ENCODE measurements around the gene TRPC4.

Gene TRPC4

DNA sequence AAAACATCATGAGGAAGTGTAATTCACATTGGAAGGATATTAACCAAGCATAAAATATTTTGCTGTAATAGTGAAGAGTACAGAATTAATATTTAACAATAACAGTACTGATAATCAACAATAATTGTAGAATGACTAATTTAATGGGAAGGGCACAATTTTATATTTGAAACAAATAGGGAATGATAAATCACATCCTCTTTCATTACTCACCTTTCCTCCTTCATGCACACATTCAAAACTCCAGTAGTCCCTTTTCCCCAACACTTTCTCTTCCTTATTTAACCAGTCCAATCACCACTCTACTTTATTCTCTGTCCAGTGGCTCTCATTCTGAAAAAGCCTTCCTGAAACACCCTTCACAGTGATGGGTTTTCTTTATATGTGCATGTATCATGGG, 160.3 kb downstream of the TRPC4 start:
- no peak for DNase-seq

DNA sequence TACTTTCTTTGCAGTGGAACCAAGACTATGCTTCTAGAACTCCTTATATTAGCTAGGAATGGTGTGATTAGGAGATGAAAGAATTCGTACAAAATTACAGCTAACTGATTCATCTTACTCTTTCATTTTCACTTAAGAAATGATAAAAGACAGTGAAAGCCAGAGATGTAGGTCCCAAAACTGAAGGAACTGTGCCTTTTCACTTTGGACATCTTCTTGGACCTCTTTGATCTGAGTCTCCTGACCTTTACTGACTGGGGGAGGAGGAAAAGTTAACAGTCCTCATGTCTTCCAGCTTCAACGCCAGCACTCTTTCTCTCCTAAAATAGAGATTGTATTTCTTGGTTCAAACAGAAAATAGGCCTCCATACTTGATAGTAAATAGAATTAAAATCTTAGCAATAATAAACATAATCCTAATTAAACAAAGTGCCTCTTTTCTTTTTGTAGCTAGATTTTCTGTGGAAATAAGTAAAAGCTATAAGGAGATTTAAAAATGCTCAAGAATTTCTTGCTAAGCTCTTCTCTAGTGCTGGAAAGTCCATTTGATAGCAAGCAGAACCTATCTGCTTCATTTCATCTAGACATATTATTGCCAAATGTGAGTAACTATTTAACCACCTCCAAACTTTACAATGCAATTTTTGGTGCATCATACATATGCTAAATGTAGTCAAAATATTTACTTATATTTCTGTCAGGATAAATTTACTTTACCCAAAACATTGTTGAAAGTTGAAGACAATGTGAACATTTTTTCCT, 161.7 kb downstream of the TRPC4 start:
- DNase-seq, result no peak

GRCh38 chr13:37706041-37706440, 163.5 kb downstream of the TRPC4 start:
- DNase-seq, result no peak

GRCh38 chr13:37701972-37702371, 167.6 kb downstream of the TRPC4 start:
- no peak for DNase-seq

- no peak for DNase-seq
These were observed 168.3 kb downstream of the TRPC4 start for GRCh38 chr13:37701306-37701705.

- DNase-seq, result no peak
These were observed 168.7 kb downstream of the TRPC4 start for GRCh38 chr13:37700887-37701286.

- no peak for DNase-seq
These were observed 174.4 kb downstream of the TRPC4 start for GRCh38 chr13:37695200-37695599.

GRCh38 chr13:37690361-37690760, 179.2 kb downstream of the TRPC4 start:
- no peak for DNase-seq

DNA sequence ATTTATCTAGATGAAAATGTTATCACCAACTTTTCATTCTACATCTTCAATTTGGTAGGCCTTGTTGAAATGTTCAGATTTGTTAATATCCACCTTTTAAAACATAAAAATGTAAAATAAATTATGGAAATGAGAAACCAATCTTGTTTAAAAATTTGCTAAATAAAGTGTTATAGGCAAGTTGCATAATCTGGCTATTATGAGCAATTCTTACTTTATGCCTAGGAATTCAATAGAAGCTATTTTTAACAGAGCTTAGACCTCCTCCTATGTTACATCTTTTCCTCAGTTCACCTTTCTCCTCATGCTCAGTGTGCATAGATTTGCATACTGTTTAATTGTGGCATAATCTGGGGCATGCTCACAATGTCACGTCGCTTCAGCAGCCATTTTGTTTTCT, 183.1 kb downstream of the TRPC4 start:
- no peak for DNase-seq

DNA sequence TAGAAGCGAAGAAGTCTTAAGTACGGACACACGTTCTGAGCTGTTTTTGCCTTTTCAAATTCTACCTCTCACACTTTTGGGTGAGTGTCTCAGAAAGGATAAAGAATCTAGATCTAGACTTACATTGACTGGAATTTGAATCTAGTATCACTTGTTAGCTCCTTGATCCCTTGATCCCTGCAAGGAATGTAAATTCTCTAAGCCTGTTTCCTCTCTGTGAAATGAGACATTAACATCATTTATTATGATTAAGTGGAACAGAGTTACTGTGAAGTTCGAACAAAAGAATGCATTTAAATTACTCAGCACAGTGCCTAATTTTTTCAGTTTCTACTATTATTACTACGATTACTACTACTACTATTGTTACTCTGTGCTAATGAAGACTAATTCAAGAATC, 184.4 kb downstream of the TRPC4 start:
- no peak for DNase-seq

GRCh38 chr13:37682496-37682895, 187.1 kb downstream of the TRPC4 start:
- DNase-seq, result no peak

DNA sequence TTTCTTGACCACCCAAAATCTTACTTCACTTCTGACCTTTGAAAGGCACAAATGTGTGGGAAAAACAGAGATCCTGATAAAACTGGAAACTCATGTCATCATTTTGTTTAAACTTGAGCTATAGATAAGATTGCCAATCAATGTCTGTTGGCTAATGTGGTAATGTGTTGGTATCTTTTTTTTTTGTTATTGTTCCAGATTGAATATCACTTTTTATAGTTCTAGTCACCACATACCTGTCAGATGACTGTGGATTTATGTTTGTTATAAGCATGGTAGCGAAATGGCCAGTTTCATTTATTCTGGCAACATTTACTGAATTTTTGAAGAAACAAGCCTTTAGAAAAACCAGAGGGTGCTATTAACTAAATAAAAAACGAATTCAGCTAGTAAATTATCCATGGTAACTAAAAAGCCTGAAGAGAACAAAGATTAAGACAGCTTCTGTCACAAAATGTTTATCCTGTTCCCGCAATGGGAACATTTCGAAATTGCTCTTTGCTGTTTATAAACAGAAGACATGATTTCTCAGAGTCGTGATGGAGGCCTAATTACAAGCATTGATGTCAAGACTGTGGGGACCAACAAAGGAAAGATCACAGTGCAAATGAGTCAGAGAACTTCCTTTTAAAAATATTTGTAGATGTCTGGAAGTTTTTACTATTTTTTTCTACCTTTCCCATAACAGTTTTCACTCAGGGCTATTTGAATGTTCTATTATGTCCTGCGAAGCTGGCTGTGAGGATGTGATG, 188.1 kb downstream of the TRPC4 start:
- no peak for DNase-seq

DNA sequence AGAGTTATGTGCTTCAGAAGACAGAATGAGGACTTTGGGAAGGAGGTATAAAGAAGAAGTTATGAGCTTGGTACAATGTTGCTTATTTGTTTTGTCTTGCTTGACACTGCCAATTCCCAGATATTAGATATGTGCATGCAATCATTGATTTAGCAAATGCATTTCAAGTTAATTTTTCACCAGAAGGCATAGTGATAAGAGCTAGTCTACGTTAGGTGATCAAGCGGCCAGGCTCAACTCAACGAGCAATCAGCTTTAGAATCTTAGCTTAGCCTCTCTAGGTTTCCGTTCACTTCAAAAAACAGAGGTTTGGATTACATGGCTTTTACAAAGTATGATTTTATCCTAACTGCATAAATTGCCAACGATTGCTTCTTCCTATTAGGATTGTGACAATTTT, 189.4 kb downstream of the TRPC4 start:
- no peak for DNase-seq

- no peak for DNase-seq
These were observed 190.5 kb downstream of the TRPC4 start for GRCh38 chr13:37679043-37679442.

- DNase-seq, result no peak
These were observed 199.7 kb downstream of the TRPC4 start for GRCh38 chr13:37669845-37670244.

GRCh38 chr13:37667702-37668101, 201.9 kb downstream of the TRPC4 start:
- no peak for DNase-seq

DNA sequence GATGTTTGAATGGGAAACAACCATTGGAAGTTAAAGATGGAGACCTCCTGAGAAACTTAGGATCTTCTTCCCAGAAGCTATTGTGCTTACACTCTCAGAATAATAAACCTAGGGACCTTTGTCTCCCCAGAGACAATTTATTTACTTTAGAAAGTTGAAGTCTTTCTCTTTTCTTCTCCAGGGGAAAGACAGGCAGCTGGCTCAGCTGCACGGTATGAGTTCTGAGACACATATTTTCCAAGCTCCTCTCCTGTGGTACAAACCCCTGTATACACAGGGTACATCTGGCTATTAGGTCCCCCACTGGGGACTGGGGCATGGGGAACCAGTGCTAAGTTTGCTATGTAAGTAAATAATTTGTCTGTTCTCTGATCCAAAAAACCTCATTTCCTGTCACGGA, 203.5 kb downstream of the TRPC4 start:
- no peak for DNase-seq

GRCh38 chr13:37665420-37665819, 204.2 kb downstream of the TRPC4 start:
- no peak for DNase-seq

GRCh38 chr13:37663724-37664123, 205.8 kb downstream of the TRPC4 start:
- DNase-seq, result no peak

- DNase-seq, result no peak
These were observed 206.9 kb downstream of the TRPC4 start for GRCh38 chr13:37662624-37663023.

- no peak for DNase-seq
These were observed 211.6 kb downstream of the TRPC4 start for GRCh38 chr13:37657956-37658355.

GRCh38 chr13:37657134-37657533, 212.4 kb downstream of the TRPC4 start:
- DNase-seq, result no peak

GRCh38 chr13:37656247-37656940, 213.2 kb downstream of the TRPC4 start:
- DNase-seq, result no peak

GRCh38 chr13:37652596-37652995, 217.0 kb downstream of the TRPC4 start:
- no peak for DNase-seq

All from NCI-H1092 treated with DMSO at 0.1 percent for 48 hours (cell line).